DMS53 treated with DMSO at 0.1 percent for 48 hours (cell line): ENCODE data around the gene VASP.
A peak's percentile ranks its signal among the peaks of the same experiment; 100 is the strongest.

Experiments
- DNase-seq: peaks from one replicate; lab custom pipeline; 2025; ENCODE audit not compliant: unreplicated experiment; lab: John Stamatoyannopoulos, UW

Gene VASP

GRCh38 chr19:45506989-45507871 lies at the start of gene VASP:
VASP (plus strand) TSS chr19:45507479; CDS start chr19:45507772, 293 bp downstream.
- peak; percentile 57 for DNase-seq

GRCh38 chr19:45457776-45458175 lies 49.5 kb upstream of the VASP start:
- DNase-seq, result no peak

GRCh38 chr19:45460807-45461347 lies 46.4 kb upstream of the VASP start:
- DNase-seq, result no peak

GRCh38 chr19:45462174-45462573 lies 45.1 kb upstream of the VASP start:
- DNase-seq, result no peak

- no peak for DNase-seq
Measured at GRCh38 chr19:45463241-45463640, 44.0 kb upstream of the VASP start.

- no peak for DNase-seq
Measured at GRCh38 chr19:45464274-45464673, 43.0 kb upstream of the VASP start.

- DNase-seq, result no peak
Measured at GRCh38 chr19:45464852-45465441, 42.3 kb upstream of the VASP start.

- no peak for DNase-seq
Measured at GRCh38 chr19:45467115-45467455, 40.2 kb upstream of the VASP start.

GRCh38 chr19:45467456-45468158 lies 39.7 kb upstream of the VASP start, which contains the start of gene FOSB:
FOSB (plus strand) TSS chr19:45467996; CDS start chr19:45468587, 591 bp downstream.
- peak; percentile 73 for DNase-seq

GRCh38 chr19:45468159-45468651 lies 39.1 kb upstream of the VASP start:
- no peak for DNase-seq

GRCh38 chr19:45468803-45469131 lies 38.5 kb upstream of the VASP start:
- no peak for DNase-seq

- DNase-seq, result peak; percentile 67
Measured at GRCh38 chr19:45469132-45469944, 37.9 kb upstream of the VASP start.

GRCh38 chr19:45469945-45470761 lies 37.1 kb upstream of the VASP start:
- no peak for DNase-seq

GRCh38 chr19:45470762-45471081 lies 36.6 kb upstream of the VASP start:
- DNase-seq, result no peak

- no peak for DNase-seq
Measured at GRCh38 chr19:45471111-45471930, 36.0 kb upstream of the VASP start.

- no peak for DNase-seq
Measured at GRCh38 chr19:45471931-45472562, 35.2 kb upstream of the VASP start.

- no peak for DNase-seq
Measured at GRCh38 chr19:45472563-45473366, 34.5 kb upstream of the VASP start.

GRCh38 chr19:45473367-45473681 lies 34.0 kb upstream of the VASP start:
- no peak for DNase-seq
